ENCODE results near the gene TRIB2.

Gene TRIB2

GRCh38 chr2:12787891-12788801 is 71.4 kb downstream of the TRIB2 start:
- Histone ChIP-seq H3K4me2 (ENCODE audit: low read length) (no peak overlapping the region), H3K4me3 (ENCODE audit: low read length) (no peak overlapping the region), H3K4me1 (ENCODE audit: low read length) (no peaks in the 10 kb centered on the region), H3K9me3 (ENCODE audit: insufficient read depth, low read length) (no peaks in the 10 kb centered on the region), H3K36me3 (replicated peaks; ENCODE audit: low read depth, low read length) (no peaks in the 10 kb centered on the region), H3K9ac (ENCODE audit: low read length) (no peak overlapping the region), H3K27me3 (ENCODE audit: low read depth, low read length) (no peaks in the 10 kb centered on the region), H4K20me1 (ENCODE audit: insufficient read depth, low read length) (no peaks in the 10 kb centered on the region), H3K27ac (ENCODE audit: low read length) (no peak overlapping the region), H3K79me2 (ENCODE audit: low read length) (no peaks in the 10 kb centered on the region), H2AFZ (ENCODE audit: low read depth, low read length) (no peak overlapping the region)
- TF ChIP-seq CTCF (IDR thresholded peaks at IDR 0.05; ENCODE audit: low read depth, low read length) (no peak), EZH2phosphoT487 (IDR thresholded peaks at IDR 0.05; ENCODE audit: low read depth) (no peak)

- no peak overlapping the region for H3K4me2 ChIP-seq (ENCODE audit: low read length)
Measured at GRCh38 chr2:12791906-12792305, 75.2 kb downstream of the TRIB2 start.

More at GRCh38 chr2:12791906-12792305, 75.2 kb downstream of the TRIB2 start:
- Histone ChIP-seq H2AFZ (ENCODE audit: low read depth, low read length) (no peak overlapping the region), H3K9ac (ENCODE audit: low read length) (no peak overlapping the region), H3K27ac (ENCODE audit: low read length) (no peak overlapping the region), H3K36me3 (replicated peaks; ENCODE audit: low read depth, low read length) (no peaks in the 10 kb centered on the region), H4K20me1 (ENCODE audit: insufficient read depth, low read length) (no peaks in the 10 kb centered on the region), H3K79me2 (ENCODE audit: low read length) (no peaks in the 10 kb centered on the region), H3K9me3 (ENCODE audit: insufficient read depth, low read length) (no peaks in the 10 kb centered on the region), H3K4me1 (ENCODE audit: low read length) (no peaks in the 10 kb centered on the region), H3K4me3 (ENCODE audit: low read length) (no peak overlapping the region), H3K27me3 (ENCODE audit: low read depth, low read length) (no peaks in the 10 kb centered on the region)
- TF ChIP-seq EZH2phosphoT487 (IDR thresholded peaks at IDR 0.05; ENCODE audit: low read depth) (no peak), CTCF (IDR thresholded peaks at IDR 0.05; ENCODE audit: low read depth, low read length) (no peak)

All from OCI-LY3 (cell line).